Measurements from ENCODE around the gene OR4A47. TPM values are rescaled to one million over a fixed set of nuclear protein-coding genes. Genes with fewer than 3 reads are reported as not detected.

Gene OR4A47, protein sequence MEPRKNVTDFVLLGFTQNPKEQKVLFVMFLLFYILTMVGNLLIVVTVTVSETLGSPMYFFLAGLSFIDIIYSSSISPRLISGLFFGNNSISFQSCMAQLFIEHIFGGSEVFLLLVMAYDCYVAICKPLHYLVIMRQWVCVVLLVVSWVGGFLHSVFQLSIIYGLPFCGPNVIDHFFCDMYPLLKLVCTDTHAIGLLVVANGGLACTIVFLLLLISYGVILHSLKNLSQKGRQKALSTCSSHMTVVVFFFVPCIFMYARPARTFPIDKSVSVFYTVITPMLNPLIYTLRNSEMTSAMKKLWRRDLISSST
- total RNA-seq (2022; extraction: Qiagen RNA extraction; ENCODE audit: low read depth), result not detected in 5 replicates

GRCh38 chr11:48488493-48488892 lies at the start of gene OR4A47:
TSS of gene OR4A47 (plus strand) at chr11:48488793. CDS start at chr11:48488793, 0 bp downstream.

Other genes with a start within 250 kb of the OR4A47 start
- not detected in 5 replicates for gene OR4X2, start 243.7 kb upstream of the OR4A47 start, total RNA-seq (2022; extraction: Qiagen RNA extraction; ENCODE audit: low read depth)
- gene OR4X1, start 224.9 kb upstream of the OR4A47 start, total RNA-seq (2022; extraction: Qiagen RNA extraction; ENCODE audit: low read depth), result not detected in 5 replicates
- not detected in 5 replicates for gene OR4S1, start 182.6 kb upstream of the OR4A47 start, total RNA-seq (2022; extraction: Qiagen RNA extraction; ENCODE audit: low read depth)
- not detected in 5 replicates for gene OR4C3, start 163.9 kb upstream of the OR4A47 start, total RNA-seq (2022; extraction: Qiagen RNA extraction; ENCODE audit: low read depth)
- gene OR4C5, start 122.3 kb upstream of the OR4A47 start, total RNA-seq (2022; extraction: Qiagen RNA extraction; ENCODE audit: low read depth), result not detected in 5 replicates

Data from A549 treated with RU486 at 1 μM for 4 hours (cell line).